Keratinocyte (primary cell): ENCODE data around the gene MDGA2.

Source experiments
- EZH2 ChIP-seq: IDR thresholded peaks from one replicate; pipeline ENCODE4 v1.6.1; 2012; ENCODE audit warnings: inconsistent platforms, mild to moderate bottlenecking, low read length, moderate library complexity
- TF ChIP-seq, protein P1 (sequence below), 3 experiments: IDR thresholded peaks in 1 of 3; conservative IDR thresholded peaks in 1 of 3; optimal IDR thresholded peaks in 1 of 3; 2 replicates in 2 of 3; 3 replicates in 1 of 3; pipeline versions ENCODE3 to v1.5.1; 2011; ENCODE audit warnings: low read length in 3 of 3, mild to moderate bottlenecking in 3 of 3, moderate library complexity in 2 of 3, control low read depth in 1 of 3, inconsistent platforms in 1 of 3; ENCODE audit not compliant: insufficient read depth in 2 of 3; ENCODE audit errors: extremely low read depth in 1 of 3

DNA sequence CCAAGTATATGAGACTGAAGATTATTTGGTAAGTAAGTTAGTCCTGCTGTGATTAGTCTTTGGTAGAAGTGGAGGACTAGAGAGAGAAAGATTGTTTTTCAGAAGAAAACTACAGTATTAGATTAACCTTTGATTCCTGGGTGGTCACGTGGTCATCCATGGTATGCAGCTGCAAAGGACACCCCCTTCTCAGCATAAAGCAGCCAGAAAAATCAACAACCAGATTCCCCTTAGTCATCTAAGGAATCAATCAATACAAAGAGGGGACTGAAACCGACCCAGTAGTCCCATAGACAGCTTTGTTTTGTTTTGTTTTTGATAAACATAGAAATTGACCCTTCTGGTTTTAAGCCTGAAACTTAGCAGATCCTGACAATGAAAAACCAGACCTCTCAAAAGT is 30.3 kb upstream of the MDGA2 start:
- TF ChIP-seq, protein P1, sequence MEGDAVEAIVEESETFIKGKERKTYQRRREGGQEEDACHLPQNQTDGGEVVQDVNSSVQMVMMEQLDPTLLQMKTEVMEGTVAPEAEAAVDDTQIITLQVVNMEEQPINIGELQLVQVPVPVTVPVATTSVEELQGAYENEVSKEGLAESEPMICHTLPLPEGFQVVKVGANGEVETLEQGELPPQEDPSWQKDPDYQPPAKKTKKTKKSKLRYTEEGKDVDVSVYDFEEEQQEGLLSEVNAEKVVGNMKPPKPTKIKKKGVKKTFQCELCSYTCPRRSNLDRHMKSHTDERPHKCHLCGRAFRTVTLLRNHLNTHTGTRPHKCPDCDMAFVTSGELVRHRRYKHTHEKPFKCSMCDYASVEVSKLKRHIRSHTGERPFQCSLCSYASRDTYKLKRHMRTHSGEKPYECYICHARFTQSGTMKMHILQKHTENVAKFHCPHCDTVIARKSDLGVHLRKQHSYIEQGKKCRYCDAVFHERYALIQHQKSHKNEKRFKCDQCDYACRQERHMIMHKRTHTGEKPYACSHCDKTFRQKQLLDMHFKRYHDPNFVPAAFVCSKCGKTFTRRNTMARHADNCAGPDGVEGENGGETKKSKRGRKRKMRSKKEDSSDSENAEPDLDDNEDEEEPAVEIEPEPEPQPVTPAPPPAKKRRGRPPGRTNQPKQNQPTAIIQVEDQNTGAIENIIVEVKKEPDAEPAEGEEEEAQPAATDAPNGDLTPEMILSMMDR (optimal IDR thresholded peaks at IDR 0.05 in 1 of 3, IDR thresholded peaks at IDR 0.05 in 1 of 3, conservative IDR thresholded peaks at IDR 0.05 in 1 of 3; ENCODE audit: extremely low read depth in 1 of 3, insufficient read depth in 2 of 3, low read length in 3 of 3): no peak
- no peak for TF ChIP-seq EZH2
